GM19438 (cell line): ENCODE measurements around the gene CCDC152.
"Not testable (repeated sequence)": the region's sequence is repeated elsewhere in the genome, so short reads cannot be mapped to it uniquely, and the experiment has no call there.

ENCODE experiments used
- ATAC-seq: cut with Tn5 transposase; IDR thresholded peaks from one replicate; pipeline ENCODE4 v1.9.1; 2021; ENCODE audit warnings: low read depth; ENCODE audit not compliant: unreplicated experiment

CCDC152 gene

DNA sequence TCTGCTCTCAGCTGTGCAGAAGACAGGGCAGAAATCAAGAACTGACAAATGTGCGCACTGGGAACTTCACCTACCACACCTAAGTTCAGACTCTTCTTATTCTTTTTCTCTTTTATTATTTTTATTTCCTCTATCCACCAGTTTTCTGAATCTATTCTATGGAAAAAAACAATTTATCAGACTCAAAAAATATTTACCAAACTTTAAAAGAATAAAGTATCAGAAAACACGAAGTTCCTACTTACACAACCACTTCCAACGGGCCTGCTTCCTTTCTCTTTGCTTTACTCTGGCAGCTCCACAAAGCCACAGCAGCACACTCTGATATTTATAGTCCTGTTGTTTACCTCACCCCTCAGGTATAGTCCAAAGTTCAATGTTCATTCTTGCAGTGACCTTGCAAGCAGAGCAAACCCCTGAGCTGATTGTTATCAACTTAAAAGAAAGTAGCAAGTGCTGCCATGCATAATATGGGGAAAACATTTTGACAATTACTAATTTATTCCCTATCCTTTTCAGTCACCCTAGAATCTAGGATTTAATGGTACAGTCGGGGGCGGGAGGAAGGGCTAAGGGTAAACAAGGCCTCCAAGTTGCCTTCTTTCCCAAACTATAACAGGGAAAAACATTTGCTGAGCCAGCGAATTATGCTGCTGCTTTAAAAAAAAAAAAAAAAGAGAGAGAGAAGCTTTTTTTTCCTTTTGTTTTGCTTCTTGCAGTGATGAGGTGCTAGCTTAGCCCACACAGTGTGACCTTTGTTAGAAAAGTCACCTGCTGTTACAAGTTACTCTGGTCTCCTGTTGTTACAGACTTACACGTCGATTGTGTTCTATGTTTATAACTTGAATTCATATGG is 55.2 kb downstream of the CCDC152 start, which contains the start of gene SELENOP:
TSS of gene SELENOP (minus strand) at position 302 of the 856 bp plus-strand sequence. CDS start 3,539 bp downstream, outside the sequence.
- ATAC-seq = no peak

DNA sequence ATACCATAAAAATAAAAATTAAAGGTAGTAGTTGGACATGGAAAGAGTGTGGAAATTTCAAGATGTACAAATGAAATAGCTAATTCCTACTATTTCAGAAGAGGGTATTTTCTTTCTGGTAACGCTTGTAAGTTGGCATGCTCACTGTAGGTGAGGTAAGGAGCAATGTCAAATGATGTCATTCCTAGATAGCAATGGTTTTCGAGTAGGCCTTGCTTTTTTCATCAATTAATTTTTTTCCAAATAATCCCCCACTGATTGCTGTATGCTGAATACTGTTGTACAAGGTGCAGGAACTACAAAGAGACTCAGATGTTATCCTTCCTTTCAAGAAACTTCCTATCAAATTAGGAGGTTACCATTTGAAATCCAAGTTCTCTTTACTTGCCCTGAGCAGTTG is 56.0 kb downstream of the CCDC152 start:
- ATAC-seq = no peak

DNA sequence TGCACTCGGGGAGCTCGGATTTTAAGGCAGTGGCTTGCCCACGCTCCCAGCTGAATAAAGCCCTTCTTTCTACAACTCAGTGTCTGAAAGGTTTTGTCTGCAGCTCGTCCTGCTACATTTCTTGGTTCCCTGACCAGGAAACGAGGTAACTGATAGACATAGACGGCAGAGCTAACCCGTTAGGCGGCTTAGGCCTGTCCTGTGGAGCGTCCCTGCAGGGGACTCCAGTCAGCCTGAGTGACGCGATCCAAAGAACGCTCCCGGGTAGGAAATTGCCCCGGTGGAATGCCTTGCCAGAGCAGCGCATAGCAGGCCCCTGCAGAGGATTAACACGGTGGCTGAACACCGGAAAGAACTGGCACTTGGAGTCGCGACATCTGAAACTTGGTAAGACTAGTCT is 56.9 kb downstream of the CCDC152 start:
- ATAC-seq = no peak

DNA sequence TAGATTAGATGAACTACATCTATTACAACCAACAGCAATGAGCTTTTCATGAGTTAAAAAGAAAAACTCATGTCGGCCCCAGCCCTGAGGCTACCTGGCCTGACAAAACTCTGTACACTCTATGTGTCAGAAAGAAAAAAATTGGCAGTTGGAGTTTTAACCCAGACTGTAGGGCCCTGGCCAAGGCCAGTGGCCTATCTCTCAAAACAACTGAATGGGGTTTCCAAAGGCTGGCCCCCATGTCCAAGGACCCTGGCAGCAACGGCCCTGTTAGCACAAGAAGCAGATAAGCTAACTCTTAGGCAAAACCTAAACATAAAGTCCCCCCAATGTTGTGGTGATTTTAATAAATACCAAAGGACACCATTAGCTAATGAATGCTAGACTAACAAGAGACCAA is 59.9 kb downstream of the CCDC152 start:
- not testable (repeated sequence) for ATAC-seq

DNA sequence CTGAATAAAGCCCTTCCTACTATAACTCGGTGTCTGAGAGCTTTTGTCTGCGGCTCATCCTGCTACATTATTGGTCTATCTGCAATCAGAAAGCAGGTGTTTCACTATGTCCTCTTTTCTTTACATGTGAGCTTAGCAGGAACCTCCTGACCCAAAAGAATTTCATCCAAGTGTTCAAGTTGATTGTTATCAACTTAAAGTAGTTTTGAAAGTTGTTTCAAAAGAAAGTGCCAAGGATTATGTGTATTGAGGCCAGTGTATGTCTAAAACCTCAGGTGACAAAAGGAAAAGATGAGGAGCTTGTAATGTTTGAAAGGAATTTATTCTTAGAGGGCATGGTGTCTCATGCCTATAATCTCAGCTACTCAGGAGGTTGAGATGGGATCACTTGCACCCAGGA is 63.1 kb downstream of the CCDC152 start:
- ATAC-seq = no peak

DNA sequence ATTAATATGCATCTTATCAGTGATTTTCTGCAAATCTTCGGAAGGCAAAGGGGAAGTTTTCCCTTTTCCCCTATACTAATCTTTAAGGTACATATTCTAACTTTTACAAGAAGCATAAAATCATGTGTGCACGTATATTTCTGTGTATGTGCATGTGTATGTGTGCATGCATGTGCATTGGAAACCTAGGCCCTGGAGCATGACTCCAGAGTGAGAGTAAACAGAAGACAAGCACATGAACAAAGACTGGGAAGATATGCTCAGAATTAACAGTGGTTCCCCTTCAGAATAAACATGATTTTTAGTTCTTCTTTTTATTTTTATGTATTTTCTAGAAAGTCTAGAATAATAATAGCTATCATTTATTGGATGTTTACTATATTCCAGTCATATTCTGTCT is 65.9 kb downstream of the CCDC152 start:
- no peak for ATAC-seq

DNA sequence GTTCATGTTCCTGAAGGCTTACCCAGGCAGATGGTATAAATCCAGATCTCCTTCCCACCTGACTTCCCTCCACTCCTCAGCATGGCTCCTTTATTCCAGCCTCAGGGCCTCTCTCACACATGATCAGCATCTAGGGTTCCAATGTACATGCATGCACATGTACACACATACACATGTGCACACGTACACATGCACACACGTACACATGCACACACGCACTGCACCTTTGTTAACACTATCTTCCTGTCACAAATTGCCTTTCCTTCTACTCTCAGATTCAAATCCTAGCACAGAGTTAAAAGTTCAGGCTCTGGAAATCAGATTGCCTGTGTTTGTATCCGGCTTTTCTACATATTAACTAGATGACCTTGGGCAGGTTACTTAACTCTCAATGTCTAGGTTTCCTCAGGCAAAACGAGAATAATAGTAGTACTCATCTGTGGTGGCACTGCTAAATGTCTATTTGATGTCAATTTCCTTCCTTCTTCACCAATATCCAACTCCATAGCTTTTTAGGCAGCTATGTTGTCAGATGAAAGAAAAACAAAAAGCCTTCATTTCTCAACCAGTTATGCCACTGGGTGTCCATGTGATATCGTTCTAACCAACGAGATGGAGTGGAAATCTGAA is 67.8 kb downstream of the CCDC152 start:
- ATAC-seq = no peak

DNA sequence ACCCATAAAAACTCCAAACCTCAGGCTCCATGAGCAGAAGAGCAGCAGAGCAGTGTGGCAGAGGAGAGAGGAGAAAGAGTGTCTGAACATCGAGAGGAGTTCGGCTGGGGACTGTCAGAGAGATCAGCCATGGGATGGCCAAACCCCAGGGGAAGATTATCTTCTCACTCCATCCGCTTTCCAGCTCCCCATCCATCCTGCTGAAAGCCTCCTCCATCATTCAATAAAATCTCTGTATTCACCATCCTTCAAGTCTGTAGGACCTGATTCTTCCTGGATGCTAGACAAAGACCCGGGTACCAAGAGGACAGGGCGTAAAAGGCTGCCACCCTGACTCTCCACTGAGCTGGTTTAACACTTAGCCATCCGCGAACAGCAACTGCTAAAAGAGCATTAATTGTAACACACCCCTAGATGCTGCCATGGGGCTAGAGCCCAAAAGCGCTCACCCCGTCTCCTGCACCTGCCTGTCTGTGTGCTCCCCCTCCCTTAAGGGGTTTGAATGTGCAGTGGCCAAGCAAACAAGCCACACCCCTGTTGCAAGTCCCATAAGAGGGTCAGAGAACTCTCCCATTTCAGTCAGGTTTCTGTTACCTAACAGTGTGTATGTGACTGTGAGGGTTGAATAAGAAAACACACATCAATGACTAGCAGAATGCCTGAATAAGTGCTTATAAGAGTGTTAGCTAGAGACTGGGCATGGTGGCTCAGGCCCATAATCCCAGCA is 69.0 kb downstream of the CCDC152 start:
- no peak for ATAC-seq

DNA sequence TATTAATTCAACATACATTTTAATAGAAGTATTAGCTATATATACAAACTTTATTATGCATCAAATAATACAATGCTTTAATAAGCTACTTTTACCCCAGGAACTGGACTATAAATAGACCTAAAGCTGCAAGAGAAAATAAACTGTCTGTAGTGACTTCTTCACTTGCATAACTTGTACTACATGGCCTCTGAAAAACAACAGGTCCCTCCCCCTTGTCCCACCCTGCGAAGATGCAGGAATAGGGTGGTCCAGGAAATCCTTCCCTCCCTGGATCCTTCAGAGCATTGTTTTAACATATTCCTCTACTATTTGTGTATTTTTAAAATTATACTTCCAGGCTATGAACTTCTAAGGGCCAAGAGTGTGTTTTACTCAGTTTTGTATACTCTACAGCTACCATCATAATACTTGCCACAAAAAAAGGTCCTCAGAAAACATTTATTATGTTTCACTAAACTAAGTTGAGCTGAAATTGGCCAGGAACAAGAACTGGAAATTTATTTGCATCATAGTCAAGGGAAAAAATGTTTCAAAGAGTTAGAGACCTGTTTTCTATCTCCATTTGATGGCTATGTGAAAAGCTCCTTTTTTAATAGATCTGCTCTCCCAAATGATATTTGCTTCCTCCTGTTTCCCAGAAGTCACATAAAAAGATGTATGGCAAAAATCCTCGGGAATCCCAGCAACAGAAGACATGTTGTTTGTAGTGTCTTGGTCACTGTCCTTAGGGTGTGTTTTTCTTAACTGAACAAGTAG is 70.3 kb downstream of the CCDC152 start:
- ATAC-seq = no peak

DNA sequence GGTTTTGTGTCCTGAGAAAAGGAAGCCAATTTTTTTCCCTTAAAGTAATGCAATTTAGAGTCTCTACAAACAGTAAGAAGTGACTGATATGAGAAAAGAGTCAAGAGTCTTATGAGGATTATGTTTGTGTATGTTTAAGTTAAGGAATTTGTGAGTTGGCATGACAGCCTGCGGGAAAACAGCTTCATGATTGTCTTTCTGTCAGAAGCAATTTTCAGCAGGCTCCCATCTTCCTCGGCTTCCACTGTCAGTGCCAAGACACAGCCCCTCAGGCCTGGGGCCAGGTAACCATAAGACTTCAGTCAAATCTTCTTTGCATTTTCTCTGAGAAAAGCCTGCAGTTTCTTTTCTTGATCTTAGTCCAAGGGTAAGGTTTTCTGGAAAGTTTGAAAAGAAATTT is 72.1 kb downstream of the CCDC152 start:
- no peak for ATAC-seq

DNA sequence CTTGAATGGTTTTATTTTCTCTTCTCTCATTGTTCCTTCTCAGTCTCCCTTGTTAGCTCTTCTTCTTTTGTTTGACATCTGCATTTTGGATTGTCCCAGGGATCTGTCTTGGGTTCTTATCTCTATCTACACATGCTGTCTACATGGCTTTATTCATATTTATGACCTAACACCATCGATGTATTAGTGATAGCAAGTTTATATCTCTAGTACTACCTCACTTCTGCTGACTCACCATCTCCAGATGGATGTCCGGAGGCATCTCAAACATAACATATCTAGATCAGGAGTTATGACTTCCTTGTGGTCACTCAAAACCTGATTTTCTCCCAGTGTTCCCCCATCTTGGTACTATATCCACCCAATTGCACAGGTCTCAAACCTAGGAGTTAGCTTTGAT is 74.3 kb downstream of the CCDC152 start:
- ATAC-seq = no peak

DNA sequence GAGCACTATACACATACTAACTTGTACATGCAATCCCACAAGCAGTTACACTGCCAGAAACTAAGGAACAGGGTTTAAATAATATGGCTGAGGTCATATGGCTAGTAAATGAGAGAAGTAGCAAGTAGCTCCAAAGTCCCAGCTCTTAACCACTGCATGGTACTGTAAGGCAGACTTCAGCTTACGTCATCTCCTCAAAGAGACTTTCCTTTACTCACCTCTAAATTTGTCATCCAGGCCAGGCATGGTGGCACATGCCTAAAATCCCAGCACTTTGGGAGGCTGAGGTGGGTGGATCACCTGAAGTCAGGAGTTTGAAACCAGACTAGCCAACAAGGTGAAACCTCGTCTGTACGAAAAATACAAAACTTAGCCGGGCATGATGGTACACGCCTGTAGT is 75.4 kb downstream of the CCDC152 start:
- no peak for ATAC-seq

DNA sequence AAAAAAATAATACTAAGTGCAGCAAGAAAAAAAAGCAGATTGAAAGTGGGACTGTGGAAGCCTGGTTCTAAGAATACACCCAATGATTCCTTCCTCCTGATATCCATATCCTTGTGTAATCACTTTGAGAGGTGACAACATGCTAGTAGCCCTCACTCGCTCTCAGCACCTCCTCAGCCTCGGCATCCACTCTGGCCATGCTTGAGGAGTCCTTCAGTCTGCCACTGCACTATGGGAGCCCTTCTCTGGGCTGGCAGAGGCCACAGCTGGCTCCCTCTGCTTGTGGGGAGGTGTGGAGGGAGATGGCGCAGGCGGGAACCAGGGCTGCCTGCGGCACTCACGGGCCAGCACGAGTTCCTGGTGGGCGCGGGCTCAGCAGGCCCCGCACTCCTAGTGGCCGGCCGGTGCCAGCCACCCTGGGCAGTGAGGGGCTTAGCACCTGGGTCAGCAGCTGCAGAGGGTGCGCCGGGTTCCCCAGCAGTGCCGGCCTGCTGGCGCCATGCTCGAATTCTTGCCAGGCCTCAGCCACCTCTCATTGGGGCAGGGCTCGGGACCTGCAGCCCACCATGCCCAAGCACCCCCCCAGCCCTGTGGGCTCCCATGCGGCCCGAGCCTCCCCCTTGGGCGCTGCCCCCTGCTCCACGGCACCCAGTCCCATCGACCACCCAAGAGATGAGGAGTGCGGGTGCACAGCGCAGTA is 79.6 kb downstream of the CCDC152 start:
- ATAC-seq = no peak

DNA sequence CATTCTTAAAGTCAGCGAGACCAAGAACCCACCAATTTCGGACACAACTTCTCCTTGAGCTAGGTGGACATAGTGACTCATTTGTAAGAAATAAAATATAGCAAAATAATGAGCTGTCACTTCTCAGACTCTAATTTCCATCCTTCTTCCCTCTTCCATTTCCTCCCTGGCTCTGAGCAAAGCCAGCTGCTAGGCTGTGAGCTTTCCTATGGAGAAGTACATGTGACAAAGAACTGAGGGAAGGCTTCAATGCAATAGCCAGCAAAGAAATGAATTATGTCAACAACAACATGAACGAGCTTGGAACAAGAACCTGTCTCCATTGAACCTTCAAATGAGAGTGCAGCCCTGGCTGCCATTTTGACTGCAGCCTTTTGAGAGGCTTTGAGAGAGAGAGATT is 81.0 kb downstream of the CCDC152 start:
- no peak for ATAC-seq

DNA sequence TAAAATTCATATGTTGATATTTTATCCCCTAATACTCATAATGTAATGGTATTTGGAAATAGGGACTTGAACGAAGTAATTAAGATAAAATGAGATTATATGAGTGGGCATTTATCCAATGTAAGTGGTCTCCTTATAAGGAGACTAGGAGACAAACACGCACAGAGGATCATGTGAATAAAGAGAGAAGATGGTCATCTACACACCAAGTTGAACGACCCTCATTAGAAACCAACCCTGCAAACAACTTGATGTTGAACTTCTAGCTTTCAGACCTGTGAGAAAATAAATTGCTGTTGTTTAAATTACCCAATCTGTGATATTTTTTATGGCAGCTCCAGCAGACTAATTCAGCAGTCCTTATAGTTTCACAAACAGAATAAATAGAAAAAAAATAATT is 82.6 kb downstream of the CCDC152 start:
- no peak for ATAC-seq

DNA sequence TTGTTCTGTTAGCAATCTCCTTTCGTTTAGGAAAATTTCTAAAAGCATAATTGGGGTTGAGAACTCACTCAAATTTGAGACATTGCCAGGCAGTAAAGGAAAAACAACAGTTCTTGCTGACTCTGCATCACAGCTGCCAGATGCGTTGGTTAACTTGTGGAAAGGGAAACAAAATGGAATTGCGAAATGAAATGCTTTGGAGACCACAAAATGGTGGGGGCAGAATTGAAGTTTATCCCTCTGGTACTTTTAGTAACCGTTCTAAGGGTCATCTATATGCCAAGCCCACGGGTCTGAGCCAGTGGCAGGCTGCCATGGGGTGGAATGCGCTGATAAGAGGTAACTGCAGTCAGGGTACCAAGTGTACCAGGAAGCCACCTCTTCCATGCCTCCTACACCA is 83.7 kb downstream of the CCDC152 start:
- no peak for ATAC-seq

DNA sequence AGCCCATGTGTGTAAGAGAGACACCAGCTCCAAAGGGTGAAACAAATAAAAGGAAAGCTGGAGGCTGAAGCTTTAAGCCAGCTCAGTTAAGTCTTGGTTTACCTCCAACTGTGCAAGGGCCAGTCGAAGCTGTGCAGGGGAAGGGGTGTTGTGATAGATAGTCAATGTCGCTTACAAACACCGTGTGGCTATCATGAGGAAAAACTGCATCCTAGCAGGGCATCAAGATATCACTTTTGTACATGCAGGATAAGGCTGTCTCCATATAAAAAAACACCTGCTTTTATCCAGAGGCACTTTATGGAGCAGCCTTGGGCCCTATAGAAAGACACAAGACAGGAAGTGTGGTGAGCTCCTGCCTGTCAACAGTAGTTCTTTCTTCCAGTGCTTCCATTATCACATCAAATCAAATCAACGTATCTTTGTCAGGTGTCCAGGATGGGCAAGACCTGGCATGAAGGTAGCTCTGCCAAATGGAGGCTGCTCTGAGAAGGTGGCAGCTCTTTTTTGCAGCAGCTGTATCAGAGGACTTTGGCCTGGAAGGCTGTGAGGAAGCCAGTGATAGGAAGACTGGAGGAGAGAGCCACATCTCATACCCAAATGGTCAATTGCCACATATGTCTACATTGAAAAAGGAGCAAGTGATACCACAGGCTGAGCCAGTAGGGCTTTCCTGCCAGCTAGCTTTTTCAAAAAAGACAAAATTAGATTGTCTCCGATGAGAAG is 84.4 kb downstream of the CCDC152 start:
- ATAC-seq = no peak

DNA sequence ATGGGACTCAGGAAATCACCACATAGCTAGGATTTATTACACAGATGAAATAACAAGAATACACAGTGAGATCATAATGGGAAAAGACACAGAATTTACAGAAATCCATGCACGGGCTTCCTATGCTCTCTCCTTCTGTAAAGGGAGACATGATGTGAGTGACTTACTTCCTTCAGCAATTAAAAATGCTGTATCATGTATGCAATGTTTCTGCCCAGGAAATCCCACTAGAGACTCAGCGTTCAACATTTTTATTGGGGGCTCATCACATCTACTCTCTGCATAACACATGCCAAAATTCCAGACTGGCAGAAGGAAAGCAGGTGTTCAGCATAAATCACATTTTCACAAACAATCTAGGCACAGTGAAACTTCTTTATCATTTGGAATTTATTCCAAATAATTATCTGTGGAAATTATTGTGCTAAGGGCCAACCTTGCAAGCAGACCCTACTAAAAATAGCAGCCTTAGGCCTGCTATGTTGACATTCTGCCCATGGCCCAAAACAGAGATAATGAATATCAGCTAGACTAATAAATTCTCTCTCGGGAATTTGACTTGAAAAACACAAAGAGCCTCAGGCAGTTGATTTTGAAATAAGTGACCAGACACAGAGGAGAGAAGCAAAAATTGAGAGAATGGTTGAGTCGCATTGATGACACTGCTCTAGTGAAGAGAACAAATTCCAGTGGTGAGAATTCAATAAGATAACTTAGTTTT is 86.5 kb downstream of the CCDC152 start:
- no peak for ATAC-seq
